GM21367 (cell line): Measurements from ENCODE around the gene TSGA10IP.

Source experiments
- ATAC-seq: cut with Tn5 transposase; IDR thresholded peaks from one replicate; pipeline ENCODE4 v1.9.1; 2021; ENCODE audit not compliant: unreplicated experiment

Gene TSGA10IP

GRCh38 chr11:65917434-65918210 is 27.7 kb upstream of the TSGA10IP start:
- no peak for ATAC-seq

- peak; percentile 32 for ATAC-seq
Observed at GRCh38 chr11:65918211-65919140, 26.8 kb upstream of the TSGA10IP start, which contains the start of gene C11orf68. Gene C11orf68 (minus strand): TSS chr11:65919062. CDS start chr11:65919031, 31 bp downstream.

- ATAC-seq: peak; percentile 64
Observed at GRCh38 chr11:65919141-65919572, 26.1 kb upstream of the TSGA10IP start, which contains the start of gene DRAP1. Gene DRAP1 (plus strand): TSS chr11:65919426. CDS start chr11:65919502, 76 bp downstream.

- ATAC-seq: peak; percentile 14
Observed at GRCh38 chr11:65919573-65920371, 25.5 kb upstream of the TSGA10IP start.

GRCh38 chr11:65920372-65920802 is 24.9 kb upstream of the TSGA10IP start:
- no peak for ATAC-seq

GRCh38 chr11:65921033-65921555 is 24.2 kb upstream of the TSGA10IP start:
- ATAC-seq: no peak

- no peak for ATAC-seq
Observed at GRCh38 chr11:65921876-65922275, 23.4 kb upstream of the TSGA10IP start.

GRCh38 chr11:65922565-65922964 is 22.7 kb upstream of the TSGA10IP start:
- ATAC-seq: no peak

- no peak for ATAC-seq
Observed at GRCh38 chr11:65925397-65925796, 19.9 kb upstream of the TSGA10IP start.

GRCh38 chr11:65927904-65928397 is 17.3 kb upstream of the TSGA10IP start:
- no peak for ATAC-seq

GRCh38 chr11:65928667-65929066 is 16.6 kb upstream of the TSGA10IP start:
- ATAC-seq: no peak

- ATAC-seq: no peak
Observed at GRCh38 chr11:65931773-65932557, 13.3 kb upstream of the TSGA10IP start.

GRCh38 chr11:65932558-65932919 is 12.7 kb upstream of the TSGA10IP start:
- ATAC-seq: no peak

GRCh38 chr11:65934014-65934413 is 11.3 kb upstream of the TSGA10IP start:
- no peak for ATAC-seq

- ATAC-seq: no peak
Observed at GRCh38 chr11:65937766-65938165, 7.5 kb upstream of the TSGA10IP start.

- no peak for ATAC-seq
Observed at GRCh38 chr11:65941720-65942310, 3.5 kb upstream of the TSGA10IP start.

- ATAC-seq: no peak
Observed at GRCh38 chr11:65942531-65942930, 2.7 kb upstream of the TSGA10IP start.

GRCh38 chr11:65944191-65944590 is 1.1 kb upstream of the TSGA10IP start:
- ATAC-seq: no peak

GRCh38 chr11:65944767-65945166 is 513 bp upstream of the TSGA10IP start:
- ATAC-seq: no peak
